Parathyroid adenoma (tissue), 2 donors: ENCODE results near the gene NPHP1.
"Not testable (repeated sequence)": the region's sequence is repeated elsewhere in the genome, so short reads cannot be mapped to it uniquely, and the experiment has no call there.

ENCODE experiments used
- H2AFZ ChIP-seq: fragments of 300-600 bp; sonication (generic); one replicate; pipeline ENCODE4 v1.7.0; 2017; ENCODE audit warnings: antibody characterized with exemption, mild to moderate bottlenecking
- H3K27ac ChIP-seq: fragments of 300-600 bp; sonication (generic); one replicate; pipeline ENCODE4 v1.7.0; 2017
- H3K27me3 ChIP-seq: fragments of 300-600 bp; sonication (generic); one replicate; pipeline ENCODE4 v1.7.0; 2017; ENCODE audit warnings: low read length; ENCODE audit not compliant: control insufficient read depth, insufficient read depth
- H3K36me3 ChIP-seq: fragments of 300-600 bp; sonication (generic); one replicate; pipeline ENCODE4 v1.7.0; 2017; ENCODE audit warnings: low read length; ENCODE audit not compliant: control insufficient read depth, insufficient read depth
- H3K4me1 ChIP-seq: fragments of 300-600 bp; sonication (generic); one replicate; pipeline ENCODE4 v1.7.0; 2017; ENCODE audit warnings: control low read depth
- H3K4me2 ChIP-seq: fragments of 300-600 bp; sonication (generic); one replicate; pipeline ENCODE4 v1.7.0; 2017; ENCODE audit warnings: low read length
- H3K4me3 ChIP-seq: fragments of 300-600 bp; sonication (generic); one replicate; pipeline ENCODE4 v1.7.0; 2017; ENCODE audit warnings: low read depth, low read length
- H3K79me2 ChIP-seq: fragments of 300-600 bp; sonication (generic); one replicate; pipeline ENCODE4 v1.7.0; 2017; ENCODE audit warnings: control low read depth
- H3K9ac ChIP-seq: fragments of 300-600 bp; sonication (generic); one replicate; pipeline ENCODE4 v1.7.0; 2017; ENCODE audit warnings: mild to moderate bottlenecking
- H3K9me3 ChIP-seq: fragments of 300-600 bp; sonication (generic); one replicate; pipeline ENCODE4 v1.7.0; 2017; ENCODE audit warnings: low read length; ENCODE audit not compliant: control insufficient read depth
- CTCF ChIP-seq: fragments of 300-600 bp; sonication (generic); IDR thresholded peaks from one replicate; pipeline ENCODE4 v1.7.0; 2017; ENCODE audit warnings: antibody characterized with exemption, mild to moderate bottlenecking
- donor health status: primary hyperparathyroidism.

The NPHP1 gene

GRCh38 chr2:110101901-110102803 is 102.7 kb downstream of the NPHP1 start:
- H2AFZ ChIP-seq = no peak overlapping the region
- no peaks in the 10 kb centered on the region for H3K36me3 ChIP-seq
- H3K9ac ChIP-seq = no peak overlapping the region
- no peaks in the 10 kb centered on the region for H3K27me3 ChIP-seq
- H3K9me3 ChIP-seq = no peaks in the 10 kb centered on the region
- H3K79me2 ChIP-seq = no peaks in the 10 kb centered on the region
- H3K4me1 ChIP-seq = peaks cover 5% of the 10 kb centered on the region
- no peak overlapping the region for H3K4me2 ChIP-seq
- no peak overlapping the region for H3K4me3 ChIP-seq
- no peak for TF ChIP-seq CTCF
- H3K27ac ChIP-seq = peak overlapping the region; percentile 63

DNA sequence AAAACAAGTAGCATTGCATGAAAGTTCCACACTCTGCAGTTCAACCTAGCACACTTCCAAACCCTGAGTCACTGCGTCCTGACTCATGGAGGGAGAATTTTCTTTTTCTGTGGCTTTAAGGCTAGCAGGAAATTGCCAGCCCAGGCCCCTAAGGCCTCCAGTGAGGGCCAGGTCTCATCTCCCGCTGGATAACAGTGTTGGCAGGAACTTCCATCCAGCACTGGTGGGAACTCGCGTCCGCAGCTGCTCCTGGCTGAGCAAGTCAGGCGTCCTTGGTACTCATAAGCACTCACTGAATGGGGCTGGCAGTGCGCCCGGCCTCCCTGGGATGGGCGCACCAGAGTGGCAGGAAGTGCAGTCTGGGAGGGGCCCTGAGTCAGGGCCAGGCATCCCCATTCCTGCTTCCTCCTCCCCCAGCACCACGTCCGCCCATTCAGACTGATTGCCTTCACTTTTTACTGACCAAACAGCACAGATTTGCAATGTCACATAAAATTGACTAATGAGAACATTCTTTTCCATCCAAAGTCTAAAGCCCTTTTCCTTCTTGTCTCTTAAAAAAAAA is 103.5 kb downstream of the NPHP1 start:
- no peaks in the 10 kb centered on the region for H3K9me3 ChIP-seq
- no peaks in the 10 kb centered on the region for H3K27me3 ChIP-seq
- TF ChIP-seq CTCF = no peak
- H3K79me2 ChIP-seq = no peaks in the 10 kb centered on the region
- H3K4me1 ChIP-seq = peaks cover 5% of the 10 kb centered on the region
- no peak overlapping the region for H2AFZ ChIP-seq
- no peaks in the 10 kb centered on the region for H3K36me3 ChIP-seq
- no peak overlapping the region for H3K4me3 ChIP-seq
- peak overlapping the region; percentile 63 for H3K27ac ChIP-seq
- H3K9ac ChIP-seq = no peak overlapping the region
- no peak overlapping the region for H3K4me2 ChIP-seq

- H3K9ac ChIP-seq, H3K36me3 ChIP-seq, H3K4me3 ChIP-seq, H3K27me3 ChIP-seq, H3K9me3 ChIP-seq, H3K79me2 ChIP-seq, H2AFZ ChIP-seq, H3K4me2 ChIP-seq, H3K4me1 ChIP-seq: not testable (repeated sequence)
- peak overlapping the region; percentile 42 for H3K27ac ChIP-seq
Observed at GRCh38 chr2:110100880-110101279, 103.9 kb downstream of the NPHP1 start.

DNA sequence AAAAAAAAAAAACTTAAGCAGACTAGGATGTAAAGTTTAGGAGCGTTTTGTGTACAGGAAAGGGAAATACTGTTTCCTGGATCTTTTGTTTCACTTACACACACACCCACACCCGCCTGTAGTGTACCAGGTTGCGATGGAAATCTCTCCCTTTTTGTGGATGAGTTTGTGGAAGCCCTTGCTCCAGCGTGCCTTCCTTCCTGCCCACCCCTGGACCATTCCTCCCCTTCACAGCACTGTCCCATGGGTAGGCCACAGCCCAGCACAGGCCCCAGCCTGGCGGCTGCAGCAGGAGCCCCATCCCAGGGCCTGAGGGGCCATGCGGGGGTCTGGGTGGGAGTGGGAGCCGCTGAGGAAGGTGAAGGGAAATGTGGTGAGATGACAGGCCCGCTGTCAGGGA is 104.3 kb downstream of the NPHP1 start:
- peaks cover 5% of the 10 kb centered on the region for H3K4me1 ChIP-seq
- H3K27me3 ChIP-seq = no peaks in the 10 kb centered on the region
- H3K4me2 ChIP-seq = no peak overlapping the region
- H3K79me2 ChIP-seq = no peaks in the 10 kb centered on the region
- peak overlapping the region; percentile 42 for H3K27ac ChIP-seq
- no peaks in the 10 kb centered on the region for H3K9me3 ChIP-seq
- H3K36me3 ChIP-seq = no peaks in the 10 kb centered on the region
- no peak for TF ChIP-seq CTCF
- H3K4me3 ChIP-seq = no peak overlapping the region
- H2AFZ ChIP-seq = no peak overlapping the region
- H3K9ac ChIP-seq = no peak overlapping the region

GRCh38 chr2:110099471-110100225 is 105.2 kb downstream of the NPHP1 start:
- no peaks in the 10 kb centered on the region for H3K36me3 ChIP-seq
- no peaks in the 10 kb centered on the region for H3K27me3 ChIP-seq
- H3K9ac ChIP-seq = no peak overlapping the region
- no peak overlapping the region for H2AFZ ChIP-seq
- H3K4me3 ChIP-seq = no peak overlapping the region
- no peak overlapping the region for H3K4me2 ChIP-seq
- H3K9me3 ChIP-seq = no peaks in the 10 kb centered on the region
- peak overlapping the region; percentile 13 for H3K27ac ChIP-seq
- H3K4me1 ChIP-seq = peaks cover 5% of the 10 kb centered on the region
- no peaks in the 10 kb centered on the region for H3K79me2 ChIP-seq
- TF ChIP-seq CTCF = no peak
